Kidney (tissue), 14 donors: ENCODE results near the gene AFG1L. TPM values are rescaled to one million over a fixed set of nuclear protein-coding genes. Genes with fewer than 3 reads are reported as not detected.

Experiments used
- DNase-seq, 5 donors: peaks; one replicate each; pipeline ENCODE4 v3.0.0-alpha.2; 2013 to 2020
- FAIRE-seq: peaks from 2 replicates; lab custom pipeline; 2012; peaks lifted over from hg19 to GRCh38; lab: Jason Lieb, UNC
- H3K27ac ChIP-seq, 2 donors: one replicate each; pipeline ENCODE4 v1.7.0; 2013; ENCODE audit warnings: low read depth in 2 of 2, low read length in 2 of 2, inconsistent platforms in 1 of 2
- H3K27me3 ChIP-seq: one replicate; pipeline ENCODE4 v1.7.1; 2013; ENCODE audit warnings: low read length, inconsistent platforms; ENCODE audit not compliant: control insufficient read depth, insufficient read depth
- H3K36me3 ChIP-seq, 3 donors: one replicate each; pipeline versions ENCODE4 v1.7.0 to v1.7.1; 2013; ENCODE audit warnings: low read length in 3 of 3, control low read depth in 1 of 3, inconsistent platforms in 1 of 3; ENCODE audit not compliant: insufficient read depth in 3 of 3, control insufficient read depth in 2 of 3
- H3K4me1 ChIP-seq, 3 donors: one replicate each; pipeline versions ENCODE4 v1.7.0 to v1.7.1; 2013; ENCODE audit warnings: low read length in 3 of 3, inconsistent platforms in 1 of 3, low read depth in 1 of 3; ENCODE audit not compliant: control insufficient read depth in 2 of 3, insufficient read depth in 2 of 3
- H3K4me3 ChIP-seq, 3 donors: one replicate each; pipeline versions ENCODE4 v1.7.0 to v1.8.1; 2013; ENCODE audit warnings: low read length in 3 of 3, control low read depth in 1 of 3, inconsistent platforms in 1 of 3
- H3K9ac ChIP-seq, 3 donors: one replicate each; pipeline versions ENCODE4 v1.7.0 to v1.7.1; 2013; ENCODE audit warnings: low read length in 3 of 3, control low read depth in 1 of 3, inconsistent platforms in 1 of 3
- H3K9me3 ChIP-seq, 3 donors: one replicate each; pipeline versions ENCODE4 v1.7.0 to v1.7.1; 2013; ENCODE audit warnings: low read length in 3 of 3, control low read depth in 1 of 3, inconsistent platforms in 1 of 3; ENCODE audit not compliant: control insufficient read depth in 2 of 3, insufficient read depth in 1 of 3
- intact Hi-C: fragments of 100-400 bp; cut with DNase I; formaldehyde crosslinking; loops from one replicate; pipeline ENCODE4 v1.11.1; 2022
- polyA plus RNA-seq: library from polyadenylated mRNA; stranded (reverse); fragments of 350-450 nt; fragmentation: Illumina TruSeq; extraction: RNeasy Lipid Tissue Mini Kit (QIAGEN cat#74804); gene quantifications from one replicate; pipeline ENCODE4 v1.2.3, GENCODE V29; 2014; ENCODE audit warnings: low read depth, low replicate concordance; ENCODE audit not compliant: insufficient read depth
- total RNA-seq: library from RNA; stranded (reverse); fragmentation: NEBNext Ultra II Directional; extraction: Animal tissue kit (Norgen Biotek cat#: 25700); gene quantifications from one replicate; pipeline ENCODE4 v1.2.1, GENCODE V29; 2021
- TF ChIP-seq, protein P1 (sequence below): IDR thresholded peaks from 3 replicates; pipeline ENCODE4 v1.5.1; 2012; ENCODE audit warnings: mild to moderate bottlenecking, moderate library complexity, borderline replicate concordance; ENCODE audit not compliant: insufficient read depth; ENCODE audit errors: extremely low read depth
- donor health status: control.
- donor health status: control.
- donor health status: control.
- donor health status: control.
- donor health status: control.
- donor health status: DM: yes; HTN: yes; CAD: no.
- donor health status: Normal renal cell carcinoma (clear cell type).

The AFG1L gene
- total and polyA plus RNA-seq, 2 donors from 2014 or later: 6.8 to 7.0 TPM

DNA sequence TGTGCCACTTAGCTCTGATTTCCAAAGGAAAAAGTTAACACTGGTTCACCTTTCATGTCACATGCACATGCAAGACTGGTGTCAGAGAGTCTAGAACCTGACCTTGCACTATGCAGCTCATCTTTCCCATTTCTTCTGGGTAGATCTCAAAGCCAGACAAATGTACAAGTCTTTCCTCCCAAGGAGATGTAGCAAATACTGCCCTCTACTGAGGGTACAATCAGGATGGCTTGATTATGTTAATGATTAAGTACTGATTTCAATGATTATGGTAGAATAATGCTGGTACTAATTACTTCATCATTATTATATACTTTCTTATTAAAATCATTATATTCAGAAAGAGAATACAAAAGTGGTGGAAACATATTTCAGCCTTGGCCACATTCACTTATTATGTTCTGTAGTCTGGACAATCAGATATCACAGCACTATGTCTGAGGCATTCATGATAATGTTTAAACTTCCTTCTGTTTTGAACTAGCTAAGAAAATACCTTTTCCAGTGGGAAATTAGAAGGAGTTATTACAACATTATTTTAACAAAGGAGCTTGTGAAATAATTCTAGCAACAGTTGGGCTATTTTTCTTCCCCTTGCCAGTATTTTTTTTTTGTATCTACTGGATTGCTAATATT lies 197.4 kb downstream of the AFG1L start:
- no peak overlapping the region for H3K27ac ChIP-seq
- no peaks in the 10 kb centered on the region for H3K4me1 ChIP-seq
- no peaks in the 10 kb centered on the region for H3K27me3 ChIP-seq
- intact Hi-C loops: loop anchor here (10.0 kb wide), 1 partner anchor 377 kb away; no protein-coding TSS in a partner anchor
- no peaks in the 10 kb centered on the region for H3K9me3 ChIP-seq
- DNase-seq (peak in 3 of 5 donors; percentile 14 to 70 (median 59)), FAIRE-seq (peak; percentile 97)
- H3K9ac ChIP-seq: no peak overlapping the region
- H3K4me3 ChIP-seq: no peak overlapping the region
- TF ChIP-seq, protein P1, sequence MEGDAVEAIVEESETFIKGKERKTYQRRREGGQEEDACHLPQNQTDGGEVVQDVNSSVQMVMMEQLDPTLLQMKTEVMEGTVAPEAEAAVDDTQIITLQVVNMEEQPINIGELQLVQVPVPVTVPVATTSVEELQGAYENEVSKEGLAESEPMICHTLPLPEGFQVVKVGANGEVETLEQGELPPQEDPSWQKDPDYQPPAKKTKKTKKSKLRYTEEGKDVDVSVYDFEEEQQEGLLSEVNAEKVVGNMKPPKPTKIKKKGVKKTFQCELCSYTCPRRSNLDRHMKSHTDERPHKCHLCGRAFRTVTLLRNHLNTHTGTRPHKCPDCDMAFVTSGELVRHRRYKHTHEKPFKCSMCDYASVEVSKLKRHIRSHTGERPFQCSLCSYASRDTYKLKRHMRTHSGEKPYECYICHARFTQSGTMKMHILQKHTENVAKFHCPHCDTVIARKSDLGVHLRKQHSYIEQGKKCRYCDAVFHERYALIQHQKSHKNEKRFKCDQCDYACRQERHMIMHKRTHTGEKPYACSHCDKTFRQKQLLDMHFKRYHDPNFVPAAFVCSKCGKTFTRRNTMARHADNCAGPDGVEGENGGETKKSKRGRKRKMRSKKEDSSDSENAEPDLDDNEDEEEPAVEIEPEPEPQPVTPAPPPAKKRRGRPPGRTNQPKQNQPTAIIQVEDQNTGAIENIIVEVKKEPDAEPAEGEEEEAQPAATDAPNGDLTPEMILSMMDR: peak; percentile 56
- no peaks in the 10 kb centered on the region for H3K36me3 ChIP-seq

DNA sequence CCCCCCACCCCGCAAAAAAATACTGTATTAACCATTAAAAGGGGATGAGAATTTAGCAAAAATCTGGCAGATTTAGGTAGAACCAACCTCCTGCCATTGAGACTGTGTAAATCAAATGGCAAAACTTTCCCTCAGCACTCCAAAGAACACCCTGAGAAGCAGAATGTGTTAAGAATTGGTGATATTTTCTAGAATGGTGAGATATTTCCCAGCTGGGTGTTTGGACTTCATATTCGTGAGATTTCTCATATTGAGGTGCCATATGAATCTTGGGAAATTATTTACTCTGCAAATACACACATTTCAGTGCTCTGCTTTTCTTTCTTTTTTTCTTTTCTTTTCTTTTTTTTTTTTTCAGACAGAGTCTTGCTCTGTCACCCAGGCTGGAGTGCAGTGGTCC lies 199.6 kb downstream of the AFG1L start:
- H3K4me3 ChIP-seq: no peak overlapping the region
- no peaks in the 10 kb centered on the region for H3K36me3 ChIP-seq
- no peak for DNase-seq
- FAIRE-seq: no peak
- intact Hi-C loops: loop anchor here (10.0 kb wide), 1 partner anchor 380 kb away; no protein-coding TSS in a partner anchor
- H3K27me3 ChIP-seq: no peaks in the 10 kb centered on the region
- no peak overlapping the region for H3K9ac ChIP-seq
- no peaks in the 10 kb centered on the region for H3K4me1 ChIP-seq
- TF ChIP-seq, protein P1: no peak
- H3K9me3 ChIP-seq: no peaks in the 10 kb centered on the region
- H3K27ac ChIP-seq: no peak overlapping the region

- FAIRE-seq (no peak), DNase-seq (peak in 3 of 5 donors; percentile 14 to 57 (median 32))
- Histone ChIP-seq H3K4me1 (no peaks in the 10 kb centered on the region), H3K9ac (no peak overlapping the region), H3K27ac (no peak overlapping the region), H3K27me3 (no peaks in the 10 kb centered on the region), H3K4me3 (no peak overlapping the region), H3K9me3 (no peaks in the 10 kb centered on the region), H3K36me3 (no peaks in the 10 kb centered on the region)
- TF ChIP-seq, protein P1: peak; percentile 32
- intact Hi-C loops: loop anchor here (10.0 kb wide), 1 partner anchor 383 kb away; no protein-coding TSS in a partner anchor
These were observed 203.0 kb downstream of the AFG1L start for GRCh38 chr6:108497883-108498282.
